ENCODE results near the gene GNB1. TPM values are rescaled to one million over a fixed set of nuclear protein-coding genes. Genes with fewer than 3 reads are reported as not detected.
A peak's percentile ranks its signal among the peaks of the same experiment; 100 is the strongest.

GNB1 gene
- total RNA-seq, 1 experiment from 2014 or later = 339 TPM

- ChIA-PET POLR2A (interaction anchor here (0.6 kb wide), 1 partner anchor 128 kb away, joined by 5 read pairs; no protein-coding TSS in a partner anchor), CTCF (interaction anchor here (0.9 kb wide), 1 partner anchor 157 kb away, joined by 3 read pairs; no protein-coding TSS in a partner anchor)
- H3K4me1 Mint-ChIP-seq = peaks cover 4% of the 10 kb centered on the region
- H3K9me3 Mint-ChIP-seq = no peaks in the 10 kb centered on the region
- H3K4me3 Mint-ChIP-seq = no peak overlapping the region
- ATAC-seq = no peak
- DNase-seq (ENCODE audit: low spot score) = peak; percentile 36
- no peaks in the 10 kb centered on the region for H3K27me3 Mint-ChIP-seq (ENCODE audit: low read depth)
- peaks cover 10% of the 10 kb centered on the region for H3K36me3 Mint-ChIP-seq
- no peak overlapping the region; the same call in 1 of the 2 replicates for H3K27ac Mint-ChIP-seq
- TF ChIP-seq ZSCAN18 (CRISPR knock-in tag; IDR thresholded peaks at IDR 0.05) = no peak
- no peak for TF ChIP-seq JUN (CRISPR knock-in tag; IDR thresholded peaks at IDR 0.05)
- no peak for TF ChIP-seq NR3C1 (CRISPR knock-in tag; conservative IDR thresholded peaks at IDR 0.05; ENCODE audit: low read depth)
- no peak for TF ChIP-seq ZNF138 (CRISPR knock-in tag; conservative IDR thresholded peaks at IDR 0.05)
- TF ChIP-seq ZNF281 (CRISPR knock-in tag; IDR thresholded peaks at IDR 0.05) = no peak
- no peak for TF ChIP-seq ATF3 (CRISPR knock-in tag; conservative IDR thresholded peaks at IDR 0.05)
- no peak for TF ChIP-seq ZNF532 (CRISPR knock-in tag; IDR thresholded peaks at IDR 0.05; ENCODE audit: borderline replicate concordance)
- TF ChIP-seq ESRRA (CRISPR knock-in tag; IDR thresholded peaks at IDR 0.05; ENCODE audit: borderline replicate concordance) = no peak
- TF ChIP-seq STAT6 (CRISPR knock-in tag; conservative IDR thresholded peaks at IDR 0.05; ENCODE audit: low read depth) = no peak
- no peak for TF ChIP-seq ZNF317 (CRISPR knock-in tag; IDR thresholded peaks at IDR 0.05; ENCODE audit: borderline replicate concordance, low read depth)
- TF ChIP-seq PRRX2 (CRISPR knock-in tag; IDR thresholded peaks at IDR 0.05) = no peak
- no peak for TF ChIP-seq AFF4 (CRISPR knock-in tag; IDR thresholded peaks at IDR 0.05; ENCODE audit: borderline replicate concordance)
- TF ChIP-seq TCF7 (CRISPR knock-in tag; IDR thresholded peaks at IDR 0.05; ENCODE audit: low read depth) = no peak
- no peak for TF ChIP-seq E2F1 (CRISPR knock-in tag; IDR thresholded peaks at IDR 0.05)
- TF ChIP-seq CTCF (IDR thresholded peaks at IDR 0.05) = no peak
- no peak for TF ChIP-seq JAZF1 (CRISPR knock-in tag; IDR thresholded peaks at IDR 0.05)
Observed at GRCh38 chr1:1748686-1749321, 142.1 kb downstream of the GNB1 start.

Measured in WTC11 (cell line).